ENCODE measurements around the gene GPAM. TPM values are rescaled to one million over a fixed set of nuclear protein-coding genes. Genes with fewer than 3 reads are reported as not detected.

Gene GPAM
- total and polyA plus RNA-seq, 2 of the 8 experiments (the other 6 are each of a cell fraction or from before 2014, with no cell fraction given): 5.5 to 15.5 TPM

DNA sequence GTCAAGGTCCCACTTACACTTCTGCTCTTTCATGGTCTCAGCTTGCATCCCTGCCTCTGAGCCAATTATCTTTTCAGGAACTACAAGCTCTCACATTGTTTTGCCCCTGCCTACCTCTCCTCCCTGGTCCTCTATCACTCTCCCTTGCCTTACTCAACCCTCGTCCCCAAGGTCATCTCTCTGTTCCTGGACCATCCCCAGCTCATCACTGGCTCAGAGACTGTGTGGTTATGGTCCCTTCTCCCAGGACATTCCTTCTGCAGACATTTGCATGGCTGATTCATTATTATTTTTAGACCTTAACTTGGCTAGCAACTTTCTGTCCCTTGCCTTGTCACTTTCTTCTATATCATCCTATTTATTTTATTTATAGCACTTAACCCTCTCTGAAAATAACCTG is 17.8 kb upstream of the GPAM start (continued):
- TF ChIP-seq, protein P1, sequence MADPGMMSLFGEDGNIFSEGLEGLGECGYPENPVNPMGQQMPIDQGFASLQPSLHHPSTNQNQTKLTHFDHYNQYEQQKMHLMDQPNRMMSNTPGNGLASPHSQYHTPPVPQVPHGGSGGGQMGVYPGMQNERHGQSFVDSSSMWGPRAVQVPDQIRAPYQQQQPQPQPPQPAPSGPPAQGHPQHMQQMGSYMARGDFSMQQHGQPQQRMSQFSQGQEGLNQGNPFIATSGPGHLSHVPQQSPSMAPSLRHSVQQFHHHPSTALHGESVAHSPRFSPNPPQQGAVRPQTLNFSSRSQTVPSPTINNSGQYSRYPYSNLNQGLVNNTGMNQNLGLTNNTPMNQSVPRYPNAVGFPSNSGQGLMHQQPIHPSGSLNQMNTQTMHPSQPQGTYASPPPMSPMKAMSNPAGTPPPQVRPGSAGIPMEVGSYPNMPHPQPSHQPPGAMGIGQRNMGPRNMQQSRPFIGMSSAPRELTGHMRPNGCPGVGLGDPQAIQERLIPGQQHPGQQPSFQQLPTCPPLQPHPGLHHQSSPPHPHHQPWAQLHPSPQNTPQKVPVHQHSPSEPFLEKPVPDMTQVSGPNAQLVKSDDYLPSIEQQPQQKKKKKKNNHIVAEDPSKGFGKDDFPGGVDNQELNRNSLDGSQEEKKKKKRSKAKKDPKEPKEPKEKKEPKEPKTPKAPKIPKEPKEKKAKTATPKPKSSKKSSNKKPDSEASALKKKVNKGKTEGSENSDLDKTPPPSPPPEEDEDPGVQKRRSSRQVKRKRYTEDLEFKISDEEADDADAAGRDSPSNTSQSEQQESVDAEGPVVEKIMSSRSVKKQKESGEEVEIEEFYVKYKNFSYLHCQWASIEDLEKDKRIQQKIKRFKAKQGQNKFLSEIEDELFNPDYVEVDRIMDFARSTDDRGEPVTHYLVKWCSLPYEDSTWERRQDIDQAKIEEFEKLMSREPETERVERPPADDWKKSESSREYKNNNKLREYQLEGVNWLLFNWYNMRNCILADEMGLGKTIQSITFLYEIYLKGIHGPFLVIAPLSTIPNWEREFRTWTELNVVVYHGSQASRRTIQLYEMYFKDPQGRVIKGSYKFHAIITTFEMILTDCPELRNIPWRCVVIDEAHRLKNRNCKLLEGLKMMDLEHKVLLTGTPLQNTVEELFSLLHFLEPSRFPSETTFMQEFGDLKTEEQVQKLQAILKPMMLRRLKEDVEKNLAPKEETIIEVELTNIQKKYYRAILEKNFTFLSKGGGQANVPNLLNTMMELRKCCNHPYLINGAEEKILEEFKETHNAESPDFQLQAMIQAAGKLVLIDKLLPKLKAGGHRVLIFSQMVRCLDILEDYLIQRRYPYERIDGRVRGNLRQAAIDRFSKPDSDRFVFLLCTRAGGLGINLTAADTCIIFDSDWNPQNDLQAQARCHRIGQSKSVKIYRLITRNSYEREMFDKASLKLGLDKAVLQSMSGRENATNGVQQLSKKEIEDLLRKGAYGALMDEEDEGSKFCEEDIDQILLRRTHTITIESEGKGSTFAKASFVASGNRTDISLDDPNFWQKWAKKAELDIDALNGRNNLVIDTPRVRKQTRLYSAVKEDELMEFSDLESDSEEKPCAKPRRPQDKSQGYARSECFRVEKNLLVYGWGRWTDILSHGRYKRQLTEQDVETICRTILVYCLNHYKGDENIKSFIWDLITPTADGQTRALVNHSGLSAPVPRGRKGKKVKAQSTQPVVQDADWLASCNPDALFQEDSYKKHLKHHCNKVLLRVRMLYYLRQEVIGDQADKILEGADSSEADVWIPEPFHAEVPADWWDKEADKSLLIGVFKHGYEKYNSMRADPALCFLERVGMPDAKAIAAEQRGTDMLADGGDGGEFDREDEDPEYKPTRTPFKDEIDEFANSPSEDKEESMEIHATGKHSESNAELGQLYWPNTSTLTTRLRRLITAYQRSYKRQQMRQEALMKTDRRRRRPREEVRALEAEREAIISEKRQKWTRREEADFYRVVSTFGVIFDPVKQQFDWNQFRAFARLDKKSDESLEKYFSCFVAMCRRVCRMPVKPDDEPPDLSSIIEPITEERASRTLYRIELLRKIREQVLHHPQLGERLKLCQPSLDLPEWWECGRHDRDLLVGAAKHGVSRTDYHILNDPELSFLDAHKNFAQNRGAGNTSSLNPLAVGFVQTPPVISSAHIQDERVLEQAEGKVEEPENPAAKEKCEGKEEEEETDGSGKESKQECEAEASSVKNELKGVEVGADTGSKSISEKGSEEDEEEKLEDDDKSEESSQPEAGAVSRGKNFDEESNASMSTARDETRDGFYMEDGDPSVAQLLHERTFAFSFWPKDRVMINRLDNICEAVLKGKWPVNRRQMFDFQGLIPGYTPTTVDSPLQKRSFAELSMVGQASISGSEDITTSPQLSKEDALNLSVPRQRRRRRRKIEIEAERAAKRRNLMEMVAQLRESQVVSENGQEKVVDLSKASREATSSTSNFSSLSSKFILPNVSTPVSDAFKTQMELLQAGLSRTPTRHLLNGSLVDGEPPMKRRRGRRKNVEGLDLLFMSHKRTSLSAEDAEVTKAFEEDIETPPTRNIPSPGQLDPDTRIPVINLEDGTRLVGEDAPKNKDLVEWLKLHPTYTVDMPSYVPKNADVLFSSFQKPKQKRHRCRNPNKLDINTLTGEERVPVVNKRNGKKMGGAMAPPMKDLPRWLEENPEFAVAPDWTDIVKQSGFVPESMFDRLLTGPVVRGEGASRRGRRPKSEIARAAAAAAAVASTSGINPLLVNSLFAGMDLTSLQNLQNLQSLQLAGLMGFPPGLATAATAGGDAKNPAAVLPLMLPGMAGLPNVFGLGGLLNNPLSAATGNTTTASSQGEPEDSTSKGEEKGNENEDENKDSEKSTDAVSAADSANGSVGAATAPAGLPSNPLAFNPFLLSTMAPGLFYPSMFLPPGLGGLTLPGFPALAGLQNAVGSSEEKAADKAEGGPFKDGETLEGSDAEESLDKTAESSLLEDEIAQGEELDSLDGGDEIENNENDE (IDR thresholded peaks at IDR 0.05; ENCODE audit: insufficient replicate concordance, low read length): no peak
- TF ChIP-seq EZH2 (IDR thresholded peaks at IDR 0.05; ENCODE audit: low read depth, low read length, severe bottlenecking) (no peak), ASH2L (IDR thresholded peaks at IDR 0.05; ENCODE audit: low read length) (no peak), SP2 (IDR thresholded peaks at IDR 0.05; ENCODE audit: low read length) (no peak), CHD2 (IDR thresholded peaks at IDR 0.05; ENCODE audit: low read length) (no peak), TAF1 (IDR thresholded peaks at IDR 0.05; ENCODE audit: low read depth, low read length) (no peak), TEAD4 (IDR thresholded peaks at IDR 0.05; ENCODE audit: low read depth, low read length) (no peak)
- TF ChIP-seq, protein P2, sequence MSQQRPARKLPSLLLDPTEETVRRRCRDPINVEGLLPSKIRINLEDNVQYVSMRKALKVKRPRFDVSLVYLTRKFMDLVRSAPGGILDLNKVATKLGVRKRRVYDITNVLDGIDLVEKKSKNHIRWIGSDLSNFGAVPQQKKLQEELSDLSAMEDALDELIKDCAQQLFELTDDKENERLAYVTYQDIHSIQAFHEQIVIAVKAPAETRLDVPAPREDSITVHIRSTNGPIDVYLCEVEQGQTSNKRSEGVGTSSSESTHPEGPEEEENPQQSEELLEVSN (IDR thresholded peaks at IDR 0.05): no peak
- TF ChIP-seq, protein P3, sequence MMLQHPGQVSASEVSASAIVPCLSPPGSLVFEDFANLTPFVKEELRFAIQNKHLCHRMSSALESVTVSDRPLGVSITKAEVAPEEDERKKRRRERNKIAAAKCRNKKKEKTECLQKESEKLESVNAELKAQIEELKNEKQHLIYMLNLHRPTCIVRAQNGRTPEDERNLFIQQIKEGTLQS (IDR thresholded peaks at IDR 0.05; ENCODE audit: insufficient read depth, low read depth, low read length): no peak

All from H1 (cell line).